ENCODE measurements around the gene MRPL18.
"Not testable (repeated sequence)": the region's sequence is repeated elsewhere in the genome, so short reads cannot be mapped to it uniquely, and the experiment has no call there.

The MRPL18 gene

GRCh38 chr6:159772196-159772595 is 18.1 kb upstream of the MRPL18 start:
- DNase-seq (ENCODE audit: low read depth in 2 of 2, low spot score in 1 of 2), result no peak

DNA sequence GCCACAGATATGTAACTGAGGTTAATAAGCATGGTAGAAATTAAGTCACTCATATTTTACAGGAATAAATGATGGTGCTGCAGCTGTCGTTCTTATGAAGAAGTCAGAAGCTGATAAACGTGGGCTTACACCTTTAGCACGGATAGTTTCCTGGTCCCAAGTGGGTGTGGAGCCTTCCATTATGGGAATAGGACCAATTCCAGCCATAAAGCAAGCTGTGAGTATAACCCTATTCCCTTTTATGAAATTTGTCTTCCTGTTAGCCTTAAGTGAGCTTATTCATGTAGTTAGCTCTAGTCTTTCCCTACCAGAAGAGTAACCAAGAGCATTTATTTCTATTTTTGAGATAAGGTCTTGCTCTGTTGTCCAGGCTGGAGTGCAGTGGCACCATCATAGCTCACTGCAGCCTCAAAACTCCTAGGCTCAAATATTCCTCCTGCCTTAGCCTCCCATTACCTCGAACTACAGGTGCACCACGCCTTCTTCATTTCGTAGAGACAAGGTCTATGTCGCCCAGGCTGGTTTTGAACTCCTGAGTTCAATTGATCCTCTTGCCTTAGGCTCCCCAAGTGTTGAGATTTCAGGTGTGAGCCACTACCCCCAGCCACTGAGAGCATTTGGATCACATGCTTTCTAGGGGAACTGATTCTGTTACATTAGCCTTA is 12.9 kb upstream of the MRPL18 start:
- no peak for DNase-seq (ENCODE audit: low read depth in 2 of 2, low spot score in 1 of 2)

GRCh38 chr6:159778131-159778530 is 12.1 kb upstream of the MRPL18 start:
- DNase-seq (ENCODE audit: low read depth in 2 of 2, low spot score in 1 of 2), result no peak

- no peak for DNase-seq (ENCODE audit: low read depth in 2 of 2, low spot score in 1 of 2)
These were observed 11.6 kb upstream of the MRPL18 start for GRCh38 chr6:159778542-159779103.

- no peak for DNase-seq (ENCODE audit: low read depth in 2 of 2, low spot score in 1 of 2)
These were observed 2.0 kb upstream of the MRPL18 start for GRCh38 chr6:159788276-159788675.

GRCh38 chr6:159788753-159789376 is 1.4 kb upstream of the MRPL18 start:
- DNase-seq (ENCODE audit: low read depth in 2 of 2, low spot score in 1 of 2), result no peak

GRCh38 chr6:159789377-159790148 is 704 bp upstream of the MRPL18 start, which contains the start of gene TCP1:
Gene TCP1 (minus strand): TSS chr6:159789602. CDS start chr6:159789468, 134 bp downstream.
- peak; percentile 99 to 100 for DNase-seq (ENCODE audit: low read depth in 2 of 2, low spot score in 1 of 2)

- peak in 1 of 2 donors; percentile 2 for DNase-seq (ENCODE audit: low read depth in 2 of 2, low spot score in 1 of 2)
These were observed 810 bp downstream of the MRPL18 start for GRCh38 chr6:159790956-159791598.

DNA sequence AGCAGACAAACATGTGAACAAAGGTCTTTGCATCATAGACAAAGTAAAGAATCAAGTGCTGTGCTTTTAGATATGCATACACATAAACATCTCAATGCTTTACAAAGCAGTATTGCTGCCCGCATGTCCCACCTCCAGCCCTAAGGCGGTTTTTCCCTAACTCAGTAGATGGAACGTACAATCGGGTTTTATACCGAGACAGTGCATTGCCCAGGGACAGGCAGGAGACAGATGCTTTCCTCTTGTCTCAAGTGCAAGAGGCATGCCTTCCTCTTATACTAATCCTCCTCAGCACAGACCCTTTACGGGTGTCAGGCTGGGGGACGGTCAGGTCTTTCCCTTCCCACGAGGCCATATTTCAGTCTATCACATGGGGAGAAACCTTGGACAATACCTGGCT is 4.7 kb downstream of the MRPL18 start:
- DNase-seq (ENCODE audit: low read depth in 2 of 2, low spot score in 1 of 2), result not testable (repeated sequence)

GRCh38 chr6:159797554-159797953 is 7.3 kb downstream of the MRPL18 start:
- DNase-seq (ENCODE audit: low read depth in 2 of 2, low spot score in 1 of 2), result no peak

- DNase-seq (ENCODE audit: low read depth in 2 of 2, low spot score in 1 of 2), result no peak
These were observed 10.0 kb downstream of the MRPL18 start, which contains the start of gene PNLDC1 for GRCh38 chr6:159800141-159800865. Gene PNLDC1 (plus strand): TSS chr6:159800276. CDS start chr6:159800308, 32 bp downstream.

GRCh38 chr6:159801935-159802334 is 11.7 kb downstream of the MRPL18 start:
- DNase-seq (ENCODE audit: low read depth in 2 of 2, low spot score in 1 of 2), result no peak

- no peak for DNase-seq (ENCODE audit: low read depth in 2 of 2, low spot score in 1 of 2)
These were observed 14.2 kb downstream of the MRPL18 start for GRCh38 chr6:159804504-159804903.

- no peak for DNase-seq (ENCODE audit: low read depth in 2 of 2, low spot score in 1 of 2)
These were observed 15.3 kb downstream of the MRPL18 start for GRCh38 chr6:159805440-159806020.

DNA sequence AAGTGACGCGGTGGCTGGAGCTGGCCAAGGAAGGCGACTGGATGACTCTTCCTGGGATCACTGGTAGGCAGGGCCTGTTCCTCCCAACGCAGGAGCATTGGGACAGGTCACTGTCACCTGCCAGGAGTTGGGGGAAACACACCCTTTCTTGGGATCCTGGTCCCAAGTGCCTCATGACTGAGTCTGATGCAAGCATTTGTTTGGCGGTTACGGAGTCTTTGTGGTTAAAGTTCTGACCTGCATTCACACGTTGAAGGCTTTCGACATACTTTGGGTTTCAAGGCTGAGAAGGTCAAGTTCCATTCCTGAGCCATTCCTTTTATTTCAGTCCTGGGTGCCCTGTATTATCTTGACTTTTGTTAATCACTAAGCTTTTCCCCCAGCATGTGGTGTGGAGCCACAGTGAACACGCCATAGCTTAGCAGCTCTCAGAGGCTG is 15.8 kb downstream of the MRPL18 start:
- no peak for DNase-seq (ENCODE audit: low read depth in 2 of 2, low spot score in 1 of 2)

DNA sequence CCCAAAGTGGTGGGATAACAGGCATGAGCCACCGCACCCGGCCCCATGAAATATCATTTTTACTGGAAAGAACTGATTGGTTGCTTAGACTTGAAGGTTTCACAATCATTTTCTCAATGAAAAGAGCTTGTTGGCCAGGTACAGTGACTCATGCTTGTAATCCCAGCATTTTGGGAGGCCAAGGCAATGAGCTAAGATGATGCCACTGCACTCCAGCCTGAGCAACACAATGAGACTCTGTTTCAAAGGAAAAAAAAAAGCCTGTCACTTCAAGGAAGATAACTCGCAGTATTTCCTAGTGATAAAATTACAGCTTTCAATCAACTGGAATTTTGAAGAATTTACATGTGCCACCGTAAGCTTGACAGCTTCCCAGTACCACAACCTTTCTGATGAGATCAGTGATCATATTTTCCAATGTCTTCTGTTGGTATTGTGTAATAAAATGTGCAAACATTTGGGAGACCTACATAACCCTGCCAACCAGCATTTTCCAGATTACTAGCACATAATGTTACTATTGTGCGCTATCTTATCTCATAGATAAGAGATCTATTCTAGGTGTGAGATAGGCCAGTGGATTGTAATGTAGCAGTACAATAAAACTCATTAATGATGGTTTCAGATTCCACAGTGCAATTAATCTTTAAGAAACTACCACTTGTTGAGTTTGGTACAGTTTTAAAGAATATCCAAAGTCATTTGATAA is 17.0 kb downstream of the MRPL18 start:
- no peak for DNase-seq (ENCODE audit: low read depth in 2 of 2, low spot score in 1 of 2)

GRCh38 chr6:159808647-159809046 is 18.4 kb downstream of the MRPL18 start:
- no peak for DNase-seq (ENCODE audit: low read depth in 2 of 2, low spot score in 1 of 2)

DNA sequence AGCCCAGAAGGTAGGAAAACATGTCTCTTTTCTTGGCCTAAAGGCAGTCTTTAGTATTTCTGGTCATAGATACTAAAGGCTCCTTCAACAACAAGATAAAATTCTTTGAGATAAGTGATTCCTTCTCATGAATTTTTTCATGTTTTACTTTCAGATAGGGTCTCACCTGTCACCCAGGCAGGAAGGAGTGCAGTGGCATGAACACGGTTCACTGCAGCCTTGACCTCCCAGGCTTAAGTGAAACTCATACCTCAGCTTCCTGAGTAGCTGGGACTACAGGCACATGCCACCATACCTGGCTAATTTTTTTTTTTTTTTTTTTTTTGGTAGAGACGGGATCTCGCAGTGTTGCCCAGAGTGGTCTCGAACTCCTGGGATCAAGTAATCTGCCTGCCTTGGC is 18.9 kb downstream of the MRPL18 start:
- DNase-seq (ENCODE audit: low read depth in 2 of 2, low spot score in 1 of 2), result no peak

DNA sequence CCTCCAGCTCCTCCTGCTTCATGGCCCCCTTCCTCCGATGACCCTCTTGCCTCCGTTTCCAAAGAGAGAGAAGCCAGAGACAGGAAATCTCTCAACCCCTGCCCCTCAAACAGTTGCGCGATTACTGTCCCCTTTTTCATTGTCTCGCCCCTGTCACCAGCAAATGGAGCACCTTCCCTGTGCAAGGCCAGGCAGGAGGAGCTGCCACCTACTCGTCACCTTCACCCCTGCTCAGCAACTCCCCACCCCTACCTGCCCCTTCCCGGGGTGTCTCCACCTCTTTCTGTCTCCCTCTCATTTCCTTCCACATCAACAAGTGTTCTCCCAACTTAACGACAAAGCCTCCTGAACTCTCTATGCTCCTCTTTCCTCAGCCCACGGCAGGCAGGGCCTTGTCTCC is 23.5 kb downstream of the MRPL18 start:
- no peak for DNase-seq (ENCODE audit: low read depth in 2 of 2, low spot score in 1 of 2)
